ENCODE results near the gene FBXL15. TPM values are rescaled to one million over a fixed set of nuclear protein-coding genes. Genes with fewer than 3 reads are reported as not detected.

Gene FBXL15
- total RNA-seq, 3 donors from 2014 or later = 18.3 to 27.7 (median 20.5) TPM

DNA sequence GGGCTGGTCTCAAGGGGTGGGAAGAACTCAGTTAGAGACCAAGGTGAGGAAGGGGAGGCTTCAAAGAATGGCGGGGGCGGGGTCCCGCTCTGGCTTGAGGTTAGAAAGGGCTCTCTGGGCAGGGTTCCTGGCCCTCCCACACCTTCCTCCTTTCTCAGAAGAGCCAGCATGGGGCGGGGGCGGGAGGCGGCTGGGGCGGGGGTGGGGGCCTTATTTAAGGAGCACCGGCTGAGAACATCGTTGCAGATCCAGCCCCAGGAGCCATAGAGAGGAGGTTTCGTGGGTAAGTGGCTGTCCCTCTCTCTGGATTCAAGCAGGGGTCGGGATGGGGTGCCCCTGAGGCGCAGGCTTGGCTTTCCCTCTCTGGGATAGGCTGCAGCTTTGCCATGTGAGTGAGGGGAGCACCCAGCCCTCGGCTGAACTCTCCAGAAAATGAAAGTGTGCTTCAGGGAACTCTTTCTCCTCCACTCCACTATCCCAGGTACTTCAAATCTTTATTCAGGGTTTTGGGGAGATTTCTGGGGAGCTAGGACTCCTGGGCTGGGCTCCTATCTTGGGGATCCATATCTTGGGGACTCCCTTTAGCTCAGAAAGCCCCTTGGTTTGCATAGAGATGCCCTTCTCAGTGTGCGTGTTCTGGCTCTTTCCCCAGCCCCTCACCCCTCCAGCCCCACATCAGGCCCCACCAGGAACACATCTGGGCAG lies 15.0 kb downstream of the FBXL15 start:
- intact Hi-C loops (cut with DNase I, micrococcal nuclease) = no loop called here
- peaks cover 15% of the 10 kb centered on the region for H3K4me1 ChIP-seq (ENCODE audit: low read depth)
- DNase-seq (peak in 1 of 3 donors; percentile 64), ATAC-seq (no peak)
- no peaks in the 10 kb centered on the region for H3K36me3 ChIP-seq (ENCODE audit: low read depth)
- TF ChIP-seq, protein P1, sequence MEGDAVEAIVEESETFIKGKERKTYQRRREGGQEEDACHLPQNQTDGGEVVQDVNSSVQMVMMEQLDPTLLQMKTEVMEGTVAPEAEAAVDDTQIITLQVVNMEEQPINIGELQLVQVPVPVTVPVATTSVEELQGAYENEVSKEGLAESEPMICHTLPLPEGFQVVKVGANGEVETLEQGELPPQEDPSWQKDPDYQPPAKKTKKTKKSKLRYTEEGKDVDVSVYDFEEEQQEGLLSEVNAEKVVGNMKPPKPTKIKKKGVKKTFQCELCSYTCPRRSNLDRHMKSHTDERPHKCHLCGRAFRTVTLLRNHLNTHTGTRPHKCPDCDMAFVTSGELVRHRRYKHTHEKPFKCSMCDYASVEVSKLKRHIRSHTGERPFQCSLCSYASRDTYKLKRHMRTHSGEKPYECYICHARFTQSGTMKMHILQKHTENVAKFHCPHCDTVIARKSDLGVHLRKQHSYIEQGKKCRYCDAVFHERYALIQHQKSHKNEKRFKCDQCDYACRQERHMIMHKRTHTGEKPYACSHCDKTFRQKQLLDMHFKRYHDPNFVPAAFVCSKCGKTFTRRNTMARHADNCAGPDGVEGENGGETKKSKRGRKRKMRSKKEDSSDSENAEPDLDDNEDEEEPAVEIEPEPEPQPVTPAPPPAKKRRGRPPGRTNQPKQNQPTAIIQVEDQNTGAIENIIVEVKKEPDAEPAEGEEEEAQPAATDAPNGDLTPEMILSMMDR (IDR thresholded peaks at IDR 0.05) = no peak
- no peaks in the 10 kb centered on the region for H3K9me3 ChIP-seq
- H3K4me3 ChIP-seq = no peak overlapping the region

DNA sequence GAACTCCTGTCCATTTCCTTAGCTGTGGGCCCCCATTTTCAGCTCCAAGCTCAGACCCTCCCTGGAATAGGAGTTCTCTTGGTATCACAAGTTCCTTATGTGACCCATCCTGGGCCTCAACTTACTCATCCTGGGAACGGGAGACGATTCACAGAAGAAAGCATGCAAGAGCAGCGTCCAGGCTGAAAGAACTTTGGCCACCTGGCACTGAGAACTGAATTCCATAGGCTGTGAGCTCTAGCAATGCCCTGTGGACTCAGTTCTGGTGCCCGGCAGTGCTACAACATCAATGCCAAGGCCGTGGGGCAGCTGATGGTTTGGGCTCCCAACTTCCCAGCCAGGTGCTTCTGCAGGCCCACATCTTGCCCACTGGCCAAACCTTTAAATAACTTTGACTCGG lies 15.7 kb downstream of the FBXL15 start:
- TF ChIP-seq, protein P1 (IDR thresholded peaks at IDR 0.05) = no peak
- Histone ChIP-seq H3K36me3 (ENCODE audit: low read depth) (no peaks in the 10 kb centered on the region), H3K9me3 (no peaks in the 10 kb centered on the region), H3K4me3 (no peak overlapping the region), H3K4me1 (ENCODE audit: low read depth) (peaks cover 14% of the 10 kb centered on the region)
- intact Hi-C loops (cut with DNase I, micrococcal nuclease) = no loop called here
- no peak for DNase-seq
- ATAC-seq = no peak

DNA sequence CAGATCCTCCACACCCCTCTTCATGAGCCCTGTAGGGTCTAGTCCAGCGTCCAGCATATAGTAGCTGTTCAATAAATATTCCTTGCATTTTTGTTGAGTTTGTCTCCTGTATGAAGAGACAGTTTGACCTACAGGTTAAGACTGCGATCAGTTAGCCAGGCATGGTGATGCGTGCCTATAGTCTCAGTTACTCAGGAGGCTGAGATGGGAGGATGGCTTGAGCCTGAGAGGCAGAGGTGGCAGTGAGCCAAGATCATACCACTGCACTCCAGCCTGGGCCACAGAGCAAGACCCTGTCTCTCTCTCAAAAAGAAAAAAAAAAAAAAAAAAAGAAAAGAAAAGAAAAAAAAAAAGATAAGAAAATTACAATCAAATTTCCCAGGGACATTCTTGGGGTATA lies 16.9 kb downstream of the FBXL15 start:
- Histone ChIP-seq H3K4me3 (no peak overlapping the region), H3K9me3 (no peaks in the 10 kb centered on the region), H3K4me1 (ENCODE audit: low read depth) (peaks cover 6% of the 10 kb centered on the region), H3K36me3 (ENCODE audit: low read depth) (no peaks in the 10 kb centered on the region)
- no peak for DNase-seq
- intact Hi-C loops (cut with DNase I, micrococcal nuclease) = no loop called here
- TF ChIP-seq, protein P1 (IDR thresholded peaks at IDR 0.05) = no peak
- ATAC-seq = no peak

DNA sequence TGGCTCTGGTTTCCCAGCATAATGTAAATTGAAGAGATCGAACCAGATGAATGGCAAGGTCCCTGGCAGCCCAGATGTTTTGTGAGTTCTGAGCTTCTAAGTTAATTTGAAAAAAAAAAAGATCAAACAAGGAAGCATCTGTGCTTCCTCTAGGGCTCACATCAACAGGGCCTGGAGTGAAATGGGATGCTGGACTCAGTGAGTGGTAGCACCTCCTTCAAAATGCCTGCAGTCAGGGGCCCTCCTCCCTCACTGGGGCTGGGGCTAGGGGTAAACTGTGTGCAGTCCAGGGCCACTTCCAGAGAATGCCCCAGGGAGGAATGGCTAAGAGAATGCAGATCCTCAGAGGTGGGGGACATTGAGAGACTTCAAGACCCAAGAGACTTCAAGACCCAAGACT lies 17.7 kb downstream of the FBXL15 start:
- H3K4me1 ChIP-seq (ENCODE audit: low read depth) = no peaks in the 10 kb centered on the region
- intact Hi-C loops (cut with DNase I, micrococcal nuclease) = no loop called here
- no peaks in the 10 kb centered on the region for H3K36me3 ChIP-seq (ENCODE audit: low read depth)
- H3K4me3 ChIP-seq = no peak overlapping the region
- DNase-seq (no peak), ATAC-seq (no peak)
- H3K9me3 ChIP-seq = no peaks in the 10 kb centered on the region
- TF ChIP-seq, protein P1 (IDR thresholded peaks at IDR 0.05) = no peak

DNA sequence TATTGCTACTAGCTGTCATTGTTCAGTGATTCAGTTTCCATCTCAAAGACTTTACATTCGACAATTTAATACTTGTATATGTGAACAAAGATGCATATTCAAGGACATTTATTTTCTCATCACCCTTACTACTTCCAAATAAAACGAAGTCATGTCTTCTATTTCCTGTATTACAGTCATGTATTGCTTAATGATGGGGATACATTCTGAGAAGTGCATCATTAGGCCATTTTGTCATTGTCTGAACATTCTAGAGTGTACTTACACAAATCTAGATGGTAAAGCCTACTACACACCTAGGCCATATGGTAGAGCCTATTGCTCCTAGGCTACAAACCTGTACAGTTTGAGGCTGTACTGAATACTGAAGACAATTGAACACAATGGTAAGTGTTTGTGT lies 24.2 kb downstream of the FBXL15 start:
- DNase-seq (no peak), ATAC-seq (no peak)
- Histone ChIP-seq H3K4me1 (ENCODE audit: low read depth) (no peaks in the 10 kb centered on the region), H3K36me3 (ENCODE audit: low read depth) (no peaks in the 10 kb centered on the region), H3K9me3 (no peaks in the 10 kb centered on the region), H3K4me3 (no peak overlapping the region)
- intact Hi-C loops (cut with DNase I, micrococcal nuclease) = no loop called here
- TF ChIP-seq, protein P1 (IDR thresholded peaks at IDR 0.05) = no peak
